ENCODE measurements around the gene GATB. TPM values are rescaled to one million over a fixed set of nuclear protein-coding genes. Genes with fewer than 3 reads are reported as not detected.

GATB gene
- total RNA-seq, 1 experiment from 2014 or later: 21.2 TPM

- H3K27me3 Mint-ChIP-seq (ENCODE audit: low read depth): no peaks in the 10 kb centered on the region
- peaks cover 26 to 36% of the 10 kb centered on the region in 2 experiments for H3K4me1 Mint-ChIP-seq
- H3K4me2 ChIP-seq (ENCODE audit: insufficient read depth, insufficient read length, low read length): no peak overlapping the region
Measured at GRCh38 chr4:151689211-151689991, 71.4 kb downstream of the GATB start.

More at GRCh38 chr4:151689211-151689991, 71.4 kb downstream of the GATB start:
- Histone ChIP-seq H3K27ac (ENCODE audit: insufficient read length, low read depth, low read length) (no peak overlapping the region), H4K8ac (replicated peaks; ENCODE audit: insufficient read length, low read depth, low read length) (no peak overlapping the region), H3K9me3 (ENCODE audit: control insufficient read depth, low read depth, low read length) (no peaks in the 10 kb centered on the region), H3K56ac (ENCODE audit: insufficient read length, low read depth, low read length) (no peak overlapping the region), H2BK120ac (ENCODE audit: low read depth, low read length, poor library complexity, severe bottlenecking) (no peak overlapping the region), H2AFZ (ENCODE audit: low read length) (no peak overlapping the region), H3K4ac (ENCODE audit: low read depth, low read length) (no peak overlapping the region), H3K23me2 (ENCODE audit: insufficient read length, low read depth, low read length, poor library complexity, severe bottlenecking) (no peaks in the 10 kb centered on the region), H3K27me3 (ENCODE audit: insufficient read depth, low read length) (no peaks in the 10 kb centered on the region), H3K14ac (ENCODE audit: insufficient read depth, low read length) (no peak overlapping the region), H3K79me1 (ENCODE audit: insufficient read depth, low read depth, low read length, poor library complexity, severe bottlenecking) (no peaks in the 10 kb centered on the region), H2AK5ac (ENCODE audit: insufficient read length, low read length) (no peak overlapping the region), H3K4me1 (ENCODE audit: insufficient read depth, low read length) (no peaks in the 10 kb centered on the region), H3K79me2 (ENCODE audit: insufficient read depth, low read length) (no peaks in the 10 kb centered on the region), H3K18ac (ENCODE audit: insufficient read length, low read depth, low read length) (no peak overlapping the region), H3T11ph (ENCODE audit: low read length) (no peak overlapping the region), H2BK20ac (ENCODE audit: low read depth, low read length, poor library complexity, severe bottlenecking) (no peak overlapping the region), H4K5ac (ENCODE audit: insufficient read length, low read depth, low read length) (no peak overlapping the region), H2BK12ac (ENCODE audit: insufficient read length, low read depth, low read length) (no peak overlapping the region), H2BK15ac (ENCODE audit: low read depth, low read length) (no peak overlapping the region), H3K23ac (ENCODE audit: insufficient read length, low read depth, low read length) (no peak overlapping the region), H4K20me1 (ENCODE audit: control insufficient read depth, insufficient read depth, insufficient read length) (peaks cover 2% of the 10 kb centered on the region), H3K9ac (ENCODE audit: extremely low read depth, insufficient read length, low read length) (no peak overlapping the region), H4K91ac (ENCODE audit: insufficient read length, low read depth, low read length) (no peak overlapping the region), H2BK5ac (ENCODE audit: insufficient read length, low read length) (no peak overlapping the region)
- peaks cover 0 to 4% of the 10 kb centered on the region in 2 experiments; a peak in 1 of 5 replicates for H3K9me3 Mint-ChIP-seq
- H3K4me3 Mint-ChIP-seq: no peak overlapping the region
- 0 out of 7 replicates have a peak overlapping the region, but pooled peaks of 2 of the 3 experiments have one; percentile 12 to 32 for H3K27ac Mint-ChIP-seq
- peaks cover 0 to 7% (median 6%) of the 10 kb centered on the region in 3 experiments; a peak in 3 of 7 replicates for H3K36me3 Mint-ChIP-seq (ENCODE audit: insufficient read depth in 1 of 3, low read depth in 3 of 3)
- WGBS (ENCODE audit: extremely low coverage, insufficient read length, low lambda C conversion rate): no CpG with 5 or more reads among the region's 10 CpGs
- no peak for TF ChIP-seq CTCF (conservative IDR thresholded peaks at IDR 0.05)
- DNase-seq: no peak

Measured in H9 (cell line).